H9 (cell line): ENCODE results near the gene NADK. TPM values are rescaled to one million over a fixed set of nuclear protein-coding genes. Genes with fewer than 3 reads are reported as not detected.

ENCODE experiments used
- DNase-seq: peaks from one replicate; pipeline ENCODE4 v3.0.0-alpha.2; 2017
- H2AFZ ChIP-seq: one replicate; pipeline ENCODE4 v1.6.1; 2013; ENCODE audit warnings: mild to moderate bottlenecking, low read length, control low read depth, moderate library complexity
- H2AK5ac ChIP-seq: 2 replicates; pipeline ENCODE4 v1.6.1; 2013; ENCODE audit warnings: low read length, control low read depth, mixed read lengths; ENCODE audit not compliant: insufficient read length
- H2BK120ac ChIP-seq: one replicate; pipeline ENCODE4 v1.6.1; 2013; ENCODE audit warnings: low read depth, mild to moderate bottlenecking, low read length, control low read depth, inconsistent platforms; ENCODE audit not compliant: poor library complexity, severe bottlenecking
- H2BK12ac ChIP-seq: 2 replicates; pipeline ENCODE4 v1.6.1; 2013; ENCODE audit warnings: low read length, control low read depth, mixed read lengths, low read depth; ENCODE audit not compliant: insufficient read length
- H2BK15ac ChIP-seq: 2 replicates; pipeline ENCODE4 v1.6.1; 2013; ENCODE audit warnings: low read depth, low read length, control low read depth
- H2BK20ac ChIP-seq: one replicate; pipeline ENCODE4 v1.6.1; 2013; ENCODE audit warnings: low read depth, mild to moderate bottlenecking, low read length, control low read depth, inconsistent platforms; ENCODE audit not compliant: poor library complexity, severe bottlenecking
- H2BK5ac ChIP-seq: 2 replicates; pipeline ENCODE4 v1.6.1; 2013; ENCODE audit warnings: low read length, control low read depth, mixed read lengths; ENCODE audit not compliant: insufficient read length
- H3K14ac ChIP-seq: 2 replicates; pipeline ENCODE4 v1.6.1; 2013; ENCODE audit warnings: low read length, control low read depth; ENCODE audit not compliant: insufficient read depth
- H3K18ac ChIP-seq: 2 replicates; pipeline ENCODE4 v1.6.1; 2013; ENCODE audit warnings: low read depth, mild to moderate bottlenecking, mixed read lengths, low read length, control low read depth; ENCODE audit not compliant: insufficient read length
- H3K23ac ChIP-seq: 2 replicates; pipeline ENCODE4 v1.6.1; 2013; ENCODE audit warnings: low read length, control low read depth, mixed read lengths, low read depth; ENCODE audit not compliant: insufficient read length
- H3K23me2 ChIP-seq: 2 replicates; pipeline ENCODE4 v1.6.1; 2013; ENCODE audit warnings: low read depth, mild to moderate bottlenecking, mixed read lengths, low read length, control low read depth; ENCODE audit not compliant: insufficient read length, poor library complexity, severe bottlenecking
- H3K27ac ChIP-seq: 2 replicates; pipeline ENCODE4 v1.5.1; 2013; ENCODE audit warnings: low read length, control low read depth, mixed read lengths, low read depth; ENCODE audit not compliant: insufficient read length
- H3K27me3 ChIP-seq: 2 replicates; pipeline ENCODE4 v1.6.1; 2013; ENCODE audit warnings: low read length, control low read depth, inconsistent platforms; ENCODE audit not compliant: insufficient read depth
- H3K4ac ChIP-seq: 2 replicates; pipeline ENCODE4 v1.6.1; 2013; ENCODE audit warnings: low read depth, mild to moderate bottlenecking, control low read depth, inconsistent platforms, low read length, moderate library complexity
- H3K4me1 ChIP-seq: 2 replicates; pipeline ENCODE4 v1.6.1; 2013; ENCODE audit warnings: low read length, control low read depth, inconsistent platforms; ENCODE audit not compliant: insufficient read depth
- H3K4me2 ChIP-seq: 2 replicates; pipeline ENCODE4 v1.6.1; 2013; ENCODE audit warnings: low read length, control low read depth, mixed read lengths; ENCODE audit not compliant: insufficient read length, insufficient read depth
- H3K56ac ChIP-seq: 2 replicates; pipeline ENCODE4 v1.6.1; 2013; ENCODE audit warnings: low read depth, mild to moderate bottlenecking, mixed read lengths, low read length, control low read depth; ENCODE audit not compliant: insufficient read length
- H3K79me1 ChIP-seq: 2 replicates; pipeline ENCODE4 v1.6.1; 2013; ENCODE audit warnings: low read depth, mild to moderate bottlenecking, moderate library complexity, low read length, control low read depth, inconsistent platforms; ENCODE audit not compliant: insufficient read depth, poor library complexity, severe bottlenecking
- H3K79me2 ChIP-seq: 2 replicates; pipeline ENCODE4 v1.6.1; 2013; ENCODE audit warnings: low read length, control low read depth, inconsistent platforms; ENCODE audit not compliant: insufficient read depth
- H3K9ac ChIP-seq: 2 replicates; pipeline ENCODE4 v1.6.1; 2013; ENCODE audit warnings: low read length, control low read depth, mixed read lengths; ENCODE audit not compliant: insufficient read length; ENCODE audit errors: extremely low read depth
- H3K9me3 ChIP-seq: one replicate; pipeline ENCODE4 v1.6.1; 2013; ENCODE audit warnings: low read depth, low read length, inconsistent platforms; ENCODE audit not compliant: control insufficient read depth
- H3T11ph ChIP-seq: one replicate; pipeline ENCODE4 v1.6.1; 2013; ENCODE audit warnings: mild to moderate bottlenecking, low read length, control low read depth, inconsistent platforms
- H4K20me1 ChIP-seq: one replicate; pipeline ENCODE4 v1.6.1; 2013; ENCODE audit not compliant: control insufficient read depth, insufficient read length, insufficient read depth
- H4K5ac ChIP-seq: 2 replicates; pipeline ENCODE4 v1.6.1; 2013; ENCODE audit warnings: low read depth, mild to moderate bottlenecking, mixed read lengths, low read length, control low read depth; ENCODE audit not compliant: insufficient read length
- H4K8ac ChIP-seq: replicated peaks from 2 replicates; pipeline ENCODE4 v1.6.1; 2013; ENCODE audit warnings: low read length, control low read depth, mixed read lengths, low read depth; ENCODE audit not compliant: insufficient read length
- H4K91ac ChIP-seq: 2 replicates; pipeline ENCODE4 v1.6.1; 2013; ENCODE audit warnings: low read depth, mild to moderate bottlenecking, moderate library complexity, mixed read lengths, low read length, control low read depth; ENCODE audit not compliant: insufficient read length
- H3K27ac Mint-ChIP-seq, 3 experiments: 2 replicates in 2 of 3; 3 replicates in 1 of 3; pipeline ENCODE4 v1.8.0; 2020 to 2021; ENCODE audit warnings: mixed read lengths in 3 of 3, mild to moderate bottlenecking in 1 of 3, moderate library complexity in 1 of 3
- H3K27me3 Mint-ChIP-seq: 2 replicates; pipeline ENCODE4 v1.8.0; 2021; ENCODE audit warnings: low read depth, mild to moderate bottlenecking, moderate library complexity, mixed read lengths
- H3K36me3 Mint-ChIP-seq, 3 experiments: 2 replicates in 2 of 3; 3 replicates in 1 of 3; pipeline ENCODE4 v1.8.0; 2020 to 2021; ENCODE audit warnings: low read depth in 3 of 3, mixed read lengths in 3 of 3; ENCODE audit not compliant: insufficient read depth in 1 of 3
- H3K4me1 Mint-ChIP-seq, 2 experiments: 2 replicates each; pipeline ENCODE4 v1.8.0; 2020; ENCODE audit warnings: mixed read lengths in 2 of 2
- H3K4me3 Mint-ChIP-seq, 2 experiments: 2 replicates in 1 of 2; 3 replicates in 1 of 2; pipeline ENCODE4 v1.8.0; 2020 to 2021; ENCODE audit warnings: mild to moderate bottlenecking in 2 of 2, mixed read lengths in 2 of 2, moderate library complexity in 1 of 2
- H3K9me3 Mint-ChIP-seq, 2 experiments: 2 replicates in 1 of 2; 3 replicates in 1 of 2; pipeline ENCODE4 v1.8.0; 2020; ENCODE audit warnings: mild to moderate bottlenecking in 2 of 2, mixed read lengths in 2 of 2, moderate library complexity in 1 of 2
- CTCF ChIP-seq: fragments of 200-600 bp; sonication (generic); conservative IDR thresholded peaks from 3 replicates; pipeline ENCODE4 v1.8.0; 2021; ENCODE audit warnings: antibody characterized with exemption, mild to moderate bottlenecking
- WGBS: extraction: QIAGEN DNeasy Blood & Tissue Kit; methylation state at CpG from one replicate; pipeline ENCODE4 v1.1.7; 2013; ENCODE audit warnings: missing lambda C conversion rate, low lambda C conversion rate, mixed read lengths; ENCODE audit not compliant: insufficient read length; ENCODE audit errors: extremely low coverage; 5-methylcytosine and 5-hydroxymethylcytosine counted together
- total RNA-seq: library from RNA; stranded (reverse); gene quantifications from 2 replicates; pipeline ENCODE4 v1.2.1, GENCODE V29; 2021

The NADK gene
- total RNA-seq, 1 experiment from 2014 or later = 105 TPM

GRCh38 chr1:1768249-1768992 is 9.8 kb downstream of the NADK start:
- peaks cover 41 to 71% (median 68%) of the 10 kb centered on the region in 3 experiments for H3K36me3 Mint-ChIP-seq
- peak overlapping the region in 1 of 3 experiments; percentile 18; a peak in 2 of 7 replicates for H3K27ac Mint-ChIP-seq

More at GRCh38 chr1:1768249-1768992, 9.8 kb downstream of the NADK start:
- no CpG with 5 or more reads among the region's 7 CpGs for WGBS
- Histone ChIP-seq H3K27ac (no peak overlapping the region), H3K79me1 (peaks cover 26% of the 10 kb centered on the region), H2BK120ac (no peak overlapping the region), H4K20me1 (no peaks in the 10 kb centered on the region), H4K5ac (no peak overlapping the region), H2AK5ac (no peak overlapping the region), H2BK20ac (no peak overlapping the region), H3K4me1 (no peaks in the 10 kb centered on the region), H2BK5ac (no peak overlapping the region), H2BK15ac (no peak overlapping the region), H3K18ac (no peak overlapping the region), H3K4ac (no peak overlapping the region), H3K9me3 (peaks cover 4% of the 10 kb centered on the region), H3K9ac (no peak overlapping the region), H3K23ac (no peak overlapping the region), H3K56ac (no peak overlapping the region), H3K14ac (no peak overlapping the region), H3K4me2 (no peak overlapping the region), H4K8ac (no peak overlapping the region), H3K27me3 (no peaks in the 10 kb centered on the region), H3T11ph (no peak overlapping the region), H2BK12ac (no peak overlapping the region), H3K23me2 (no peaks in the 10 kb centered on the region), H2AFZ (no peak overlapping the region), H3K79me2 (peaks cover 18% of the 10 kb centered on the region; the same call in 1 of the 2 replicates), H4K91ac (no peak overlapping the region)
- Mint-ChIP-seq H3K4me1 (no peaks in the 10 kb centered on the region), H3K27me3 (no peaks in the 10 kb centered on the region), H3K4me3 (no peak overlapping the region), H3K9me3 (peaks cover 18 to 21% of the 10 kb centered on the region in 2 experiments)
- no peak for DNase-seq
- TF ChIP-seq CTCF = no peak
